Smooth muscle cell of the coronary artery (primary cell): Measurements from ENCODE around the gene ZNF593. TPM values are rescaled to one million over a fixed set of nuclear protein-coding genes. Genes with fewer than 3 reads are reported as not detected.

Experiments
- total RNA-seq: library from RNA; depleted of rRNA; stranded (reverse); fragments of >200 nt; gene quantifications from 2 replicates; pipeline ENCODE4 v1.2.3, GENCODE V29; 2014; ENCODE audit warnings: low replicate concordance

ZNF593 gene
- total RNA-seq: 11.2 and 41.5 TPM in 2 replicates

GRCh38 chr1:26169669-26170471 is at the start of gene ZNF593:
TSS of gene ZNF593 (plus strand) at chr1:26169908. CDS start at chr1:26169984, 76 bp downstream.

GRCh38 chr1:26158908-26159742 is 10.6 kb upstream of the ZNF593 start, which contains the start of gene FAM110D:
TSS of gene FAM110D (plus strand) at chr1:26159079. CDS start at chr1:26161292, 2,213 bp downstream.

GRCh38 chr1:26168410-26169197 is 1.1 kb upstream of the ZNF593 start, which contains the start of gene C1orf232:
TSS of gene C1orf232 (minus strand) at chr1:26168963. CDS start at chr1:26168499, 464 bp downstream.

GRCh38 chr1:26171084-26172072 is 1.7 kb downstream of the ZNF593 start, which contains the start of gene ZNF593OS:
TSS of gene ZNF593OS (minus strand) at chr1:26171832. CDS start at chr1:26171661, 171 bp downstream.

GRCh38 chr1:26177182-26177684 is 7.5 kb downstream of the ZNF593 start, which contains the start of gene CNKSR1:
TSS of gene CNKSR1 (plus strand) at chr1:26177491. CDS start at chr1:26177548, 57 bp downstream.

GRCh38 chr1:26190373-26190987 is 20.8 kb downstream of the ZNF593 start, which contains the start of gene CATSPER4:
TSS of gene CATSPER4 (plus strand) at chr1:26190602. CDS start at chr1:26190628, 26 bp downstream.

Other genes with a start within 250 kb of the ZNF593 start
- 5.0 and 7.0 TPM in 2 replicates for gene PAFAH2, start 171.8 kb upstream of the ZNF593 start, total RNA-seq
- gene EXTL1, start 148.1 kb upstream of the ZNF593 start, total RNA-seq: 0.15 and 0.23 TPM in 2 replicates
- not detected in 2 replicates for gene SLC30A2, start 123.8 kb upstream of the ZNF593 start, total RNA-seq
- gene TRIM63, start 102.3 kb upstream of the ZNF593 start, total RNA-seq: 0.82 TPM in 1 of 2 replicates, not detected in the other
- gene PDIK1L, start 58.1 kb upstream of the ZNF593 start, total RNA-seq: 2.9 TPM in 2 replicates
- under 0.01 and 0.08 TPM in 2 replicates for gene FAM110D, start 10.8 kb upstream of the ZNF593 start, total RNA-seq
- not detected in 2 replicates for gene C1orf232, start 945 bp upstream of the ZNF593 start, total RNA-seq
- gene ZNF593OS, start 1.9 kb downstream of the ZNF593 start, total RNA-seq: not detected in 2 replicates
- 0.08 TPM in 1 of 2 replicates, not detected in the other for gene CNKSR1, start 7.6 kb downstream of the ZNF593 start, total RNA-seq
- gene CATSPER4, start 20.7 kb downstream of the ZNF593 start, total RNA-seq: not detected in 2 replicates
- gene CEP85, start 64.3 kb downstream of the ZNF593 start, total RNA-seq: 2.3 and 6.5 TPM in 2 replicates
- gene SH3BGRL3, start 110.2 kb downstream of the ZNF593 start, total RNA-seq: 19.7 and 34.2 TPM in 2 replicates
- gene UBXN11, start 136.7 kb downstream of the ZNF593 start, total RNA-seq: 2.8 and 4.9 TPM in 2 replicates
- not detected in 2 replicates for gene CD52, start 148.1 kb downstream of the ZNF593 start, total RNA-seq
- gene CRYBG2, start 184.2 kb downstream of the ZNF593 start, total RNA-seq: not detected in 2 replicates
- not detected in 2 replicates for gene ZNF683, start 202.8 kb downstream of the ZNF593 start, total RNA-seq
- gene LIN28A, start 240.9 kb downstream of the ZNF593 start, total RNA-seq: 0.08 TPM in 1 of 2 replicates, not detected in the other